Epithelial cell of esophagus (primary cell): ENCODE results near the gene HGF.
A peak's percentile ranks its signal among the peaks of the same experiment; 100 is the strongest.

Source experiments
- DNase-seq: peaks from one replicate; pipeline ENCODE4 v3.0.0; 2010; ENCODE audit warnings: low read depth
- H3K4me3 ChIP-seq: 2 replicates; pipeline ENCODE4 v1.5.1; 2011; ENCODE audit warnings: mild to moderate bottlenecking, low read length, control low read depth
- CTCF ChIP-seq: IDR thresholded peaks from 2 replicates; pipeline ENCODE4 v1.5.1; 2011; ENCODE audit warnings: low read depth, mild to moderate bottlenecking, low read length, control low read depth, inconsistent platforms; ENCODE audit not compliant: insufficient read depth; ENCODE audit errors: missing control alignments

The HGF gene

GRCh38 chr7:81676105-81676811, 93.6 kb downstream of the HGF start:
- no peak for TF ChIP-seq CTCF
- H3K4me3 ChIP-seq, result no peak overlapping the region
- DNase-seq, result no peak

- no peak for TF ChIP-seq CTCF
- H3K4me3 ChIP-seq, result no peak overlapping the region
- no peak for DNase-seq
These were observed 95.4 kb downstream of the HGF start for GRCh38 chr7:81674431-81674830.

GRCh38 chr7:81672872-81673271, 97.0 kb downstream of the HGF start:
- no peak for DNase-seq
- no peak for TF ChIP-seq CTCF
- no peak overlapping the region for H3K4me3 ChIP-seq

GRCh38 chr7:81669476-81670105, 100.3 kb downstream of the HGF start:
- no peak overlapping the region for H3K4me3 ChIP-seq
- peak; percentile 13 for DNase-seq
- TF ChIP-seq CTCF, result no peak

GRCh38 chr7:81666209-81666608, 103.6 kb downstream of the HGF start:
- no peak overlapping the region for H3K4me3 ChIP-seq
- no peak for DNase-seq
- no peak for TF ChIP-seq CTCF

GRCh38 chr7:81665236-81665635, 104.6 kb downstream of the HGF start:
- no peak overlapping the region for H3K4me3 ChIP-seq
- no peak for TF ChIP-seq CTCF
- DNase-seq, result no peak

- DNase-seq, result no peak
- no peak for TF ChIP-seq CTCF
- H3K4me3 ChIP-seq, result no peak overlapping the region
These were observed 105.5 kb downstream of the HGF start for GRCh38 chr7:81664304-81664703.
